Globus pallidus (tissue), 1 donor: Measurements from ENCODE around the gene PI4KA.

Experiments
- DNase-seq: peaks from one replicate; pipeline ENCODE4 v3.0.0-alpha.2; 2015; ENCODE audit warnings: low spot score

The PI4KA gene

GRCh38 chr22:20793748-20794649, 64.6 kb downstream of the PI4KA start:
- no peak for DNase-seq

GRCh38 chr22:20792966-20793728, 65.5 kb downstream of the PI4KA start:
- no peak for DNase-seq

- DNase-seq, result no peak
Observed at GRCh38 chr22:20792221-20792965, 66.2 kb downstream of the PI4KA start.

GRCh38 chr22:20788627-20789344, 69.8 kb downstream of the PI4KA start:
- DNase-seq, result no peak

- DNase-seq, result no peak
Observed at GRCh38 chr22:20787746-20788626, 70.6 kb downstream of the PI4KA start.

GRCh38 chr22:20787223-20787622, 71.4 kb downstream of the PI4KA start:
- DNase-seq, result no peak

GRCh38 chr22:20786536-20786979, 72.1 kb downstream of the PI4KA start:
- no peak for DNase-seq

- DNase-seq, result no peak
Observed at GRCh38 chr22:20786048-20786447, 72.6 kb downstream of the PI4KA start.

- DNase-seq, result no peak
Observed at GRCh38 chr22:20785415-20785814, 73.2 kb downstream of the PI4KA start.

GRCh38 chr22:20783844-20784723, 74.5 kb downstream of the PI4KA start:
- DNase-seq, result peak; percentile 46

GRCh38 chr22:20783300-20783673, 75.3 kb downstream of the PI4KA start:
- no peak for DNase-seq

- no peak for DNase-seq
Observed at GRCh38 chr22:20782596-20783299, 75.9 kb downstream of the PI4KA start.

- DNase-seq, result no peak
Observed at GRCh38 chr22:20782083-20782482, 76.5 kb downstream of the PI4KA start.

GRCh38 chr22:20781272-20781990, 77.2 kb downstream of the PI4KA start:
- no peak for DNase-seq

GRCh38 chr22:20779818-20780158, 78.8 kb downstream of the PI4KA start:
- no peak for DNase-seq

GRCh38 chr22:20779014-20779817, 79.4 kb downstream of the PI4KA start:
- DNase-seq, result no peak

GRCh38 chr22:20777420-20778177, 81.0 kb downstream of the PI4KA start:
- no peak for DNase-seq
